ENCODE measurements around the gene FTCDNL1.

Gene FTCDNL1

GRCh38 chr2:199819746-199820145, 31.2 kb downstream of the FTCDNL1 start:
- TF ChIP-seq ZFX (IDR thresholded peaks at IDR 0.05; ENCODE audit: borderline replicate concordance): no peak
- no peak for TF ChIP-seq CTCF (IDR thresholded peaks at IDR 0.05)
- H3K27ac ChIP-seq: no peak overlapping the region

- no peak overlapping the region for H3K27ac ChIP-seq
- TF ChIP-seq ZFX (IDR thresholded peaks at IDR 0.05; ENCODE audit: borderline replicate concordance): no peak
- no peak for TF ChIP-seq CTCF (IDR thresholded peaks at IDR 0.05)
Measured at GRCh38 chr2:199818754-199819153, 32.2 kb downstream of the FTCDNL1 start.

GRCh38 chr2:199818026-199818425, 33.0 kb downstream of the FTCDNL1 start:
- no peak overlapping the region for H3K27ac ChIP-seq
- TF ChIP-seq ZFX (IDR thresholded peaks at IDR 0.05; ENCODE audit: borderline replicate concordance) (no peak), CTCF (IDR thresholded peaks at IDR 0.05) (no peak)

- TF ChIP-seq ZFX (IDR thresholded peaks at IDR 0.05; ENCODE audit: borderline replicate concordance): no peak
- no peak overlapping the region for H3K27ac ChIP-seq
Measured at GRCh38 chr2:199814817-199815211, 36.2 kb downstream of the FTCDNL1 start.

GRCh38 chr2:199814101-199814816, 36.7 kb downstream of the FTCDNL1 start:
- TF ChIP-seq ZFX (IDR thresholded peaks at IDR 0.05; ENCODE audit: borderline replicate concordance) (no peak), CTCF (IDR thresholded peaks at IDR 0.05) (no peak)
- H3K27ac ChIP-seq: no peak overlapping the region

GRCh38 chr2:199812493-199812892, 38.5 kb downstream of the FTCDNL1 start:
- no peak overlapping the region for H3K27ac ChIP-seq
- TF ChIP-seq ZFX (IDR thresholded peaks at IDR 0.05; ENCODE audit: borderline replicate concordance) (no peak), CTCF (IDR thresholded peaks at IDR 0.05) (no peak)

GRCh38 chr2:199811346-199811745, 39.6 kb downstream of the FTCDNL1 start:
- TF ChIP-seq CTCF (IDR thresholded peaks at IDR 0.05) (no peak), ZFX (IDR thresholded peaks at IDR 0.05; ENCODE audit: borderline replicate concordance) (no peak)
- H3K27ac ChIP-seq: no peak overlapping the region

Data from 22Rv1 (cell line).